H9 (cell line): ENCODE measurements around the gene TNRC6A. TPM values are rescaled to one million over a fixed set of nuclear protein-coding genes. Genes with fewer than 3 reads are reported as not detected.
A peak's percentile ranks its signal among the peaks of the same experiment; 100 is the strongest.

Source experiments
- DNase-seq: peaks from one replicate; pipeline ENCODE4 v3.0.0-alpha.2; 2017
- H2AFZ ChIP-seq: one replicate; pipeline ENCODE4 v1.6.1; 2013; ENCODE audit warnings: mild to moderate bottlenecking, low read length, control low read depth, moderate library complexity
- H2AK5ac ChIP-seq: 2 replicates; pipeline ENCODE4 v1.6.1; 2013; ENCODE audit warnings: low read length, control low read depth, mixed read lengths; ENCODE audit not compliant: insufficient read length
- H2BK120ac ChIP-seq: one replicate; pipeline ENCODE4 v1.6.1; 2013; ENCODE audit warnings: low read depth, mild to moderate bottlenecking, low read length, control low read depth, inconsistent platforms; ENCODE audit not compliant: poor library complexity, severe bottlenecking
- H2BK12ac ChIP-seq: 2 replicates; pipeline ENCODE4 v1.6.1; 2013; ENCODE audit warnings: low read length, control low read depth, mixed read lengths, low read depth; ENCODE audit not compliant: insufficient read length
- H2BK15ac ChIP-seq: 2 replicates; pipeline ENCODE4 v1.6.1; 2013; ENCODE audit warnings: low read depth, low read length, control low read depth
- H2BK20ac ChIP-seq: one replicate; pipeline ENCODE4 v1.6.1; 2013; ENCODE audit warnings: low read depth, mild to moderate bottlenecking, low read length, control low read depth, inconsistent platforms; ENCODE audit not compliant: poor library complexity, severe bottlenecking
- H2BK5ac ChIP-seq: 2 replicates; pipeline ENCODE4 v1.6.1; 2013; ENCODE audit warnings: low read length, control low read depth, mixed read lengths; ENCODE audit not compliant: insufficient read length
- H3K14ac ChIP-seq: 2 replicates; pipeline ENCODE4 v1.6.1; 2013; ENCODE audit warnings: low read length, control low read depth; ENCODE audit not compliant: insufficient read depth
- H3K18ac ChIP-seq: 2 replicates; pipeline ENCODE4 v1.6.1; 2013; ENCODE audit warnings: low read depth, mild to moderate bottlenecking, mixed read lengths, low read length, control low read depth; ENCODE audit not compliant: insufficient read length
- H3K23ac ChIP-seq: 2 replicates; pipeline ENCODE4 v1.6.1; 2013; ENCODE audit warnings: low read length, control low read depth, mixed read lengths, low read depth; ENCODE audit not compliant: insufficient read length
- H3K23me2 ChIP-seq: 2 replicates; pipeline ENCODE4 v1.6.1; 2013; ENCODE audit warnings: low read depth, mild to moderate bottlenecking, mixed read lengths, low read length, control low read depth; ENCODE audit not compliant: insufficient read length, poor library complexity, severe bottlenecking
- H3K27ac ChIP-seq: 2 replicates; pipeline ENCODE4 v1.5.1; 2013; ENCODE audit warnings: low read length, control low read depth, mixed read lengths, low read depth; ENCODE audit not compliant: insufficient read length
- H3K27me3 ChIP-seq: 2 replicates; pipeline ENCODE4 v1.6.1; 2013; ENCODE audit warnings: low read length, control low read depth, inconsistent platforms; ENCODE audit not compliant: insufficient read depth
- H3K4ac ChIP-seq: 2 replicates; pipeline ENCODE4 v1.6.1; 2013; ENCODE audit warnings: low read depth, mild to moderate bottlenecking, control low read depth, inconsistent platforms, low read length, moderate library complexity
- H3K4me1 ChIP-seq: 2 replicates; pipeline ENCODE4 v1.6.1; 2013; ENCODE audit warnings: low read length, control low read depth, inconsistent platforms; ENCODE audit not compliant: insufficient read depth
- H3K4me2 ChIP-seq: 2 replicates; pipeline ENCODE4 v1.6.1; 2013; ENCODE audit warnings: low read length, control low read depth, mixed read lengths; ENCODE audit not compliant: insufficient read length, insufficient read depth
- H3K56ac ChIP-seq: 2 replicates; pipeline ENCODE4 v1.6.1; 2013; ENCODE audit warnings: low read depth, mild to moderate bottlenecking, mixed read lengths, low read length, control low read depth; ENCODE audit not compliant: insufficient read length
- H3K79me1 ChIP-seq: 2 replicates; pipeline ENCODE4 v1.6.1; 2013; ENCODE audit warnings: low read depth, mild to moderate bottlenecking, moderate library complexity, low read length, control low read depth, inconsistent platforms; ENCODE audit not compliant: insufficient read depth, poor library complexity, severe bottlenecking
- H3K79me2 ChIP-seq: 2 replicates; pipeline ENCODE4 v1.6.1; 2013; ENCODE audit warnings: low read length, control low read depth, inconsistent platforms; ENCODE audit not compliant: insufficient read depth
- H3K9ac ChIP-seq: 2 replicates; pipeline ENCODE4 v1.6.1; 2013; ENCODE audit warnings: low read length, control low read depth, mixed read lengths; ENCODE audit not compliant: insufficient read length; ENCODE audit errors: extremely low read depth
- H3K9me3 ChIP-seq: one replicate; pipeline ENCODE4 v1.6.1; 2013; ENCODE audit warnings: low read depth, low read length, inconsistent platforms; ENCODE audit not compliant: control insufficient read depth
- H3T11ph ChIP-seq: one replicate; pipeline ENCODE4 v1.6.1; 2013; ENCODE audit warnings: mild to moderate bottlenecking, low read length, control low read depth, inconsistent platforms
- H4K20me1 ChIP-seq: one replicate; pipeline ENCODE4 v1.6.1; 2013; ENCODE audit not compliant: control insufficient read depth, insufficient read length, insufficient read depth
- H4K5ac ChIP-seq: 2 replicates; pipeline ENCODE4 v1.6.1; 2013; ENCODE audit warnings: low read depth, mild to moderate bottlenecking, mixed read lengths, low read length, control low read depth; ENCODE audit not compliant: insufficient read length
- H4K8ac ChIP-seq: replicated peaks from 2 replicates; pipeline ENCODE4 v1.6.1; 2013; ENCODE audit warnings: low read length, control low read depth, mixed read lengths, low read depth; ENCODE audit not compliant: insufficient read length
- H4K91ac ChIP-seq: 2 replicates; pipeline ENCODE4 v1.6.1; 2013; ENCODE audit warnings: low read depth, mild to moderate bottlenecking, moderate library complexity, mixed read lengths, low read length, control low read depth; ENCODE audit not compliant: insufficient read length
- H3K27ac Mint-ChIP-seq, 3 experiments: 2 replicates in 2 of 3; 3 replicates in 1 of 3; pipeline ENCODE4 v1.8.0; 2020 to 2021; ENCODE audit warnings: mixed read lengths in 3 of 3, mild to moderate bottlenecking in 1 of 3, moderate library complexity in 1 of 3
- H3K27me3 Mint-ChIP-seq: 2 replicates; pipeline ENCODE4 v1.8.0; 2021; ENCODE audit warnings: low read depth, mild to moderate bottlenecking, moderate library complexity, mixed read lengths
- H3K36me3 Mint-ChIP-seq, 3 experiments: 2 replicates in 2 of 3; 3 replicates in 1 of 3; pipeline ENCODE4 v1.8.0; 2020 to 2021; ENCODE audit warnings: low read depth in 3 of 3, mixed read lengths in 3 of 3; ENCODE audit not compliant: insufficient read depth in 1 of 3
- H3K4me1 Mint-ChIP-seq, 2 experiments: 2 replicates each; pipeline ENCODE4 v1.8.0; 2020; ENCODE audit warnings: mixed read lengths in 2 of 2
- H3K4me3 Mint-ChIP-seq, 2 experiments: 2 replicates in 1 of 2; 3 replicates in 1 of 2; pipeline ENCODE4 v1.8.0; 2020 to 2021; ENCODE audit warnings: mild to moderate bottlenecking in 2 of 2, mixed read lengths in 2 of 2, moderate library complexity in 1 of 2
- H3K9me3 Mint-ChIP-seq, 2 experiments: 2 replicates in 1 of 2; 3 replicates in 1 of 2; pipeline ENCODE4 v1.8.0; 2020; ENCODE audit warnings: mild to moderate bottlenecking in 2 of 2, mixed read lengths in 2 of 2, moderate library complexity in 1 of 2
- CTCF ChIP-seq: fragments of 200-600 bp; sonication (generic); conservative IDR thresholded peaks from 3 replicates; pipeline ENCODE4 v1.8.0; 2021; ENCODE audit warnings: antibody characterized with exemption, mild to moderate bottlenecking
- WGBS: extraction: QIAGEN DNeasy Blood & Tissue Kit; methylation state at CpG from one replicate; pipeline ENCODE4 v1.1.7; 2013; ENCODE audit warnings: missing lambda C conversion rate, low lambda C conversion rate, mixed read lengths; ENCODE audit not compliant: insufficient read length; ENCODE audit errors: extremely low coverage; 5-methylcytosine and 5-hydroxymethylcytosine counted together
- total RNA-seq: library from RNA; stranded (reverse); gene quantifications from 2 replicates; pipeline ENCODE4 v1.2.1, GENCODE V29; 2021

TNRC6A gene
- total RNA-seq, 1 experiment from 2014 or later, result 114 TPM

- DNase-seq, result peak; percentile 74
- H2BK5ac ChIP-seq, result no peak overlapping the region
- no peak overlapping the region for H3K23ac ChIP-seq
- H4K91ac ChIP-seq, result no peak overlapping the region
- H2AFZ ChIP-seq, result no peak overlapping the region
- H4K8ac ChIP-seq, result no peak overlapping the region
- no peak overlapping the region for H3K4me3 Mint-ChIP-seq
- no peak overlapping the region for H3T11ph ChIP-seq
- H3K27me3 Mint-ChIP-seq, result no peaks in the 10 kb centered on the region; the same call in 1 of the 2 replicates
- H3K4me1 ChIP-seq, result no peaks in the 10 kb centered on the region
- no peak overlapping the region for H2AK5ac ChIP-seq
- no peak overlapping the region for H3K4me2 ChIP-seq
- no peaks in the 10 kb centered on the region for H3K79me1 ChIP-seq
- no peaks in the 10 kb centered on the region for H3K23me2 ChIP-seq
- peak overlapping the region; percentile 55 for H3K18ac ChIP-seq
- H3K27ac Mint-ChIP-seq, result peak overlapping the region in 2 of 3 experiments; percentile 86 to 92; a peak in 4 of 7 replicates
- H3K9me3 Mint-ChIP-seq, result no peaks in the 10 kb centered on the region
- H2BK12ac ChIP-seq, result no peak overlapping the region
- H3K56ac ChIP-seq, result no peak overlapping the region
- TF ChIP-seq CTCF, result no peak
- H4K5ac ChIP-seq, result no peak overlapping the region
- H2BK20ac ChIP-seq, result no peak overlapping the region
- peak overlapping the region; percentile 83 for H2BK120ac ChIP-seq
- no peak overlapping the region for H3K27ac ChIP-seq
- no peak overlapping the region for H3K9ac ChIP-seq
- no peak overlapping the region for H2BK15ac ChIP-seq
- H3K4me1 Mint-ChIP-seq, result peaks cover 27 to 42% of the 10 kb centered on the region in 2 experiments
- no peaks in the 10 kb centered on the region for H3K79me2 ChIP-seq
- no CpG with 5 or more reads among the region's 15 CpGs for WGBS
- H3K27me3 ChIP-seq, result no peaks in the 10 kb centered on the region
- H3K36me3 Mint-ChIP-seq, result no peaks in the 10 kb centered on the region
- H3K14ac ChIP-seq, result no peak overlapping the region
- no peaks in the 10 kb centered on the region for H4K20me1 ChIP-seq
- no peaks in the 10 kb centered on the region for H3K9me3 ChIP-seq
- no peak overlapping the region; the same call in 1 of the 2 replicates for H3K4ac ChIP-seq
These were observed 43.7 kb upstream of the TNRC6A start for GRCh38 chr16:24685539-24686432.
